Panc1 (cell line): ENCODE measurements around the gene TNFRSF11A. TPM values are rescaled to one million over a fixed set of nuclear protein-coding genes. Genes with fewer than 3 reads are reported as not detected.

Experiments
- ATAC-seq: fragments of 200-7000 bp; cut with Tn5 transposase; 2 replicates; pipeline ENCODE4 v1.9.1; 2020; ENCODE audit warnings: mild to moderate bottlenecking, moderate library complexity
- BruUV-seq: library from RNA; stranded (reverse); fragments of 400-500 nt; replicated peaks from 2 replicates; lab custom pipeline; 2021; lab: Mats Ljungman, UMichigan
- CTCF ChIA-PET: fragments of 300-600 bp; sonication (Branson Sonifier 250); formaldehyde crosslinking; loops from one replicate; lab custom pipeline; 2022; ENCODE audit warnings: antibody characterized with exemption; lab: Charles Lee
- POLR2A ChIA-PET: fragments of 300-600 bp; sonication (Branson Sonifier 250); formaldehyde crosslinking; loops from one replicate; lab custom pipeline; 2022; ENCODE audit warnings: antibody characterized with exemption; lab: Charles Lee
- DNase-seq: peaks from one replicate; pipeline ENCODE4 v3.0.0-alpha.2; 2010; ENCODE audit warnings: low read depth, low spot score
- H3K27ac ChIP-seq: 2 replicates; pipeline ENCODE4 v1.5.1; 2011; ENCODE audit warnings: mild to moderate bottlenecking, low read length, inconsistent platforms
- H3K27me3 ChIP-seq: fragments of 200-500 bp; sonication (Bioruptor generic); 2 replicates; pipeline ENCODE4 v1.6.0; 2014; ENCODE audit warnings: low read length, inconsistent platforms; ENCODE audit not compliant: control insufficient read depth, insufficient read depth
- H3K36me3 ChIP-seq: fragments of 200-500 bp; sonication (Bioruptor generic); 2 replicates; pipeline ENCODE4 v1.5.1; 2014; ENCODE audit warnings: inconsistent platforms, mild to moderate bottlenecking, low read length, moderate library complexity; ENCODE audit not compliant: control insufficient read depth, insufficient read depth
- H3K4me1 ChIP-seq: 2 replicates; pipeline ENCODE4 v1.5.1; 2011; ENCODE audit warnings: inconsistent platforms, mild to moderate bottlenecking, low read length, moderate library complexity; ENCODE audit not compliant: control insufficient read depth, insufficient read depth
- H3K4me3 ChIP-seq, 2 experiments: 2 replicates each; pipeline ENCODE4 v1.5.1; 2011 to 2012; ENCODE audit warnings: low read depth in 2 of 2, low read length in 2 of 2, mild to moderate bottlenecking in 2 of 2, inconsistent platforms in 1 of 2, moderate library complexity in 1 of 2
- H3K9me3 ChIP-seq: fragments of 200-500 bp; sonication (Bioruptor generic); 2 replicates; pipeline ENCODE4 v1.5.1; 2014; ENCODE audit warnings: low read depth, mild to moderate bottlenecking, inconsistent platforms, low read length, moderate library complexity; ENCODE audit not compliant: control insufficient read depth, insufficient read depth
- CTCF ChIP-seq: fragments of 450-650 bp; IDR thresholded peaks from 2 replicates; pipeline ENCODE4 v1.5.1; 2017; ENCODE audit warnings: mild to moderate bottlenecking
- POLR2AphosphoS5 ChIP-seq: IDR thresholded peaks from 2 replicates; pipeline ENCODE4 v1.6.1; 2012; ENCODE audit warnings: mild to moderate bottlenecking, low read depth, low read length, moderate library complexity
- REST ChIP-seq, 2 experiments: IDR thresholded peaks; 2 replicates each; pipeline ENCODE4 v1.6.1; 2011 to 2012; ENCODE audit warnings: low read depth in 2 of 2, control low read depth in 1 of 2, low read length in 1 of 2, mild to moderate bottlenecking in 1 of 2, moderate library complexity in 1 of 2; ENCODE audit not compliant: insufficient read depth in 1 of 2
- SIN3A ChIP-seq: IDR thresholded peaks from 2 replicates; pipeline ENCODE4 v1.6.1; 2012; ENCODE audit warnings: low read depth, mild to moderate bottlenecking, low read length, moderate library complexity, borderline replicate concordance; ENCODE audit not compliant: insufficient read depth
- TCF7L2 ChIP-seq: IDR thresholded peaks from 2 replicates; pipeline ENCODE4 v1.6.1; 2011; ENCODE audit warnings: mild to moderate bottlenecking, low read depth, low read length, inconsistent platforms
- in situ Hi-C: cut with HindIII; loops from 2 replicates; pipeline ENCODE4 v1.10.0; 2016; ENCODE audit warnings: low sequenced_read_pairs, low pct_unique_long_range_greater_than_20kb
- intact Hi-C: fragments of 100-400 bp; cut with micrococcal nuclease; formaldehyde crosslinking; loops from one replicate; pipeline ENCODE4 v1.10.0; 2022; ENCODE audit not compliant: unreplicated experiment
- total RNA-seq: library from RNA; stranded (reverse); gene quantifications from one replicate; pipeline ENCODE4 v1.2.1, GENCODE V29; 2021; ENCODE audit not compliant: unreplicated experiment

TNFRSF11A gene
- total RNA-seq, 1 experiment from 2014 or later, result 14.1 TPM

- ChIA-PET CTCF (no interaction called here), POLR2A (no interaction called here)
- H3K4me3 ChIP-seq, result no peak overlapping the region
- ATAC-seq (peak; percentile 68), DNase-seq (no peak)
- H3K27me3 ChIP-seq, result no peaks in the 10 kb centered on the region
- H3K36me3 ChIP-seq, result no peaks in the 10 kb centered on the region
- BruUV-seq, result no TSS peak
- TF ChIP-seq TCF7L2 (0 out of 2 replicates have a peak, but pooled peaks have one; percentile 35), SIN3A (no peak), CTCF (no peak)
- peaks cover 15% of the 10 kb centered on the region for H3K4me1 ChIP-seq
- in situ Hi-C loops (no loop called here), intact Hi-C loops (no loop called here)
- no peaks in the 10 kb centered on the region for H3K9me3 ChIP-seq
- no peak overlapping the region for H3K27ac ChIP-seq
Observed at GRCh38 chr18:62435435-62436031, 110.4 kb downstream of the TNFRSF11A start.

GRCh38 chr18:62436636-62437234 is 111.6 kb downstream of the TNFRSF11A start:
- no TSS peak for BruUV-seq
- POLR2A ChIA-PET, result no interaction called here

More at GRCh38 chr18:62436636-62437234, 111.6 kb downstream of the TNFRSF11A start:
- no peak for ATAC-seq
- no peak for TF ChIP-seq TCF7L2
- TF ChIP-seq POLR2AphosphoS5, result no peak
- no peak for TF ChIP-seq REST (IDR thresholded peaks at IDR 0.05; ENCODE audit: insufficient read depth in 1 of 2, low read depth in 2 of 2, low read length in 1 of 2)
- no peak for TF ChIP-seq SIN3A
- no peak for TF ChIP-seq CTCF
- no peaks in the 10 kb centered on the region for H3K36me3 ChIP-seq
- CTCF ChIA-PET, result no interaction called here
- DNase-seq, result no peak
- H3K4me1 ChIP-seq, result peaks cover 15% of the 10 kb centered on the region
- H3K27ac ChIP-seq, result 0 out of 2 replicates have a peak overlapping the region, but pooled peaks have one; percentile 4
- H3K9me3 ChIP-seq, result no peaks in the 10 kb centered on the region
- H3K27me3 ChIP-seq, result no peaks in the 10 kb centered on the region
- intact Hi-C loops, result no loop called here
- in situ Hi-C loops, result no loop called here
- H3K4me3 ChIP-seq, result no peak overlapping the region
